GM23248 (cell line): Measurements from ENCODE around the gene PIK3CB. TPM values are rescaled to one million over a fixed set of nuclear protein-coding genes. Genes with fewer than 3 reads are reported as not detected.

Source experiments
- DNase-seq: peaks from one replicate; pipeline ENCODE4 v3.0.0-alpha.2; 2015
- H2AFZ ChIP-seq: fragments of 200-600 bp; sonication (generic); 2 replicates; pipeline ENCODE4 v1.6.1; 2016; ENCODE audit warnings: antibody characterized with exemption
- H3F3A ChIP-seq: fragments of 200-600 bp; sonication (generic); 2 replicates; pipeline ENCODE4 v1.6.1; 2016; ENCODE audit warnings: mild to moderate bottlenecking, antibody characterized with exemption, mixed run types; ENCODE audit not compliant: insufficient read depth
- H3K27ac ChIP-seq: fragments of 200-600 bp; sonication (generic); 2 replicates; pipeline ENCODE4 v1.5.1; 2016; ENCODE audit warnings: mild to moderate bottlenecking
- H3K27me3 ChIP-seq: fragments of 200-600 bp; sonication (generic); replicated peaks from 2 replicates; pipeline ENCODE4 v1.6.1; 2016; ENCODE audit warnings: mild to moderate bottlenecking; ENCODE audit not compliant: insufficient read depth
- H3K36me3 ChIP-seq: fragments of 200-600 bp; sonication (generic); 2 replicates; pipeline ENCODE4 v1.6.1; 2016; ENCODE audit warnings: low read depth, mild to moderate bottlenecking
- H3K4me1 ChIP-seq: fragments of 200-600 bp; sonication (generic); 2 replicates; pipeline ENCODE4 v1.6.1; 2016; ENCODE audit warnings: mild to moderate bottlenecking; ENCODE audit not compliant: insufficient read depth
- H3K4me2 ChIP-seq: fragments of 200-600 bp; sonication (generic); one replicate; pipeline ENCODE4 v1.6.1; 2016; ENCODE audit warnings: mild to moderate bottlenecking; ENCODE audit not compliant: unreplicated experiment
- H3K4me3 ChIP-seq: fragments of 200-600 bp; sonication (generic); 2 replicates; pipeline ENCODE4 v1.5.1; 2016; ENCODE audit warnings: mild to moderate bottlenecking
- H3K79me2 ChIP-seq: fragments of 200-600 bp; sonication (generic); 2 replicates; pipeline ENCODE4 v1.6.1; 2016; ENCODE audit warnings: mild to moderate bottlenecking; ENCODE audit not compliant: insufficient read depth
- H3K9ac ChIP-seq: fragments of 200-600 bp; sonication (generic); 2 replicates; pipeline ENCODE4 v1.6.1; 2016; ENCODE audit warnings: mild to moderate bottlenecking
- H3K9me2 ChIP-seq: fragments of 200-600 bp; sonication (generic); 2 replicates; pipeline ENCODE4 v1.6.1; 2016; ENCODE audit warnings: mixed run types, mild to moderate bottlenecking, moderate library complexity; ENCODE audit not compliant: insufficient read depth
- H3K9me3 ChIP-seq: fragments of 200-600 bp; sonication (generic); one replicate; pipeline ENCODE4 v1.6.1; 2017; ENCODE audit warnings: low read depth
- H4K20me1 ChIP-seq: fragments of 200-600 bp; sonication (generic); 2 replicates; pipeline ENCODE4 v1.6.0; 2016; ENCODE audit not compliant: insufficient read depth
- EZH2 ChIP-seq: fragments of 200-600 bp; sonication (generic); IDR thresholded peaks from 2 replicates; pipeline ENCODE4 v1.6.1; 2018; ENCODE audit warnings: antibody characterized with exemption, mild to moderate bottlenecking; ENCODE audit not compliant: insufficient read depth, poor library complexity, severe bottlenecking
- EZH2phosphoT487 ChIP-seq: fragments of 200-600 bp; sonication (generic); IDR thresholded peaks from 2 replicates; pipeline ENCODE4 v1.6.1; 2018; ENCODE audit warnings: antibody characterized with exemption, moderate library complexity, mild to moderate bottlenecking, low read depth; ENCODE audit not compliant: insufficient read depth
- WGBS, 2 experiments: methylation state at CpG; one replicate each; pipeline ENCODE4 v1.1.6; 2015 to 2017; ENCODE audit warnings: low lambda C conversion rate in 2 of 2, low coverage in 1 of 2; ENCODE audit errors: missing lambda C conversion rate in 2 of 2; 5-methylcytosine and 5-hydroxymethylcytosine counted together
- in situ Hi-C: fragments of 300-500 bp; cut with MboI; formaldehyde crosslinking; loops from 2 replicates; pipeline ENCODE4 v1.15.0; 2020
- polyA plus RNA-seq: library from polyadenylated mRNA; unstranded; fragments of >200 nt; fragmentation: Nextera tagmentation; extraction: Ambion mirVana; gene quantifications from 2 replicates; pipeline ENCODE4 v1.2.1, GENCODE V29; 2016
- total RNA-seq: library from RNA; depleted of rRNA; stranded (reverse); fragments of >200 nt; shearing (Covaris generic); gene quantifications from 2 replicates; pipeline ENCODE4 v1.2.3, GENCODE V29; 2014

The PIK3CB gene
- total and polyA plus RNA-seq, 2 experiments from 2014 or later: 4.8 to 6.4 TPM

GRCh38 chr3:138768946-138769345, 65.8 kb downstream of the PIK3CB start:
- Histone ChIP-seq H4K20me1 (0 out of 2 replicates have a peak, but pooled peaks cover under 1% of the 10 kb centered on the region), H3K9me3 (no peaks in the 10 kb centered on the region), H3K27me3 (no peaks in the 10 kb centered on the region), H3K4me3 (no peak overlapping the region), H3K9ac (no peak overlapping the region), H3K36me3 (no peaks in the 10 kb centered on the region), H3K27ac (no peak overlapping the region), H3F3A (peaks cover 15% of the 10 kb centered on the region), H3K4me2 (no peak overlapping the region), H3K79me2 (no peaks in the 10 kb centered on the region), H3K4me1 (peaks cover 13% of the 10 kb centered on the region), H3K9me2 (no peaks in the 10 kb centered on the region), H2AFZ (no peak overlapping the region)
- DNase-seq: no peak
- TF ChIP-seq EZH2phosphoT487 (no peak), EZH2 (no peak)
- 90 to 93% methylated on average over 5 of the region's 5 CpGs for WGBS, 2 experiments
- in situ Hi-C loops: no loop called here

GRCh38 chr3:138768125-138768524, 66.6 kb downstream of the PIK3CB start:
- Histone ChIP-seq H3F3A (peaks cover 10% of the 10 kb centered on the region), H2AFZ (no peak overlapping the region), H3K4me3 (no peak overlapping the region), H3K9me3 (no peaks in the 10 kb centered on the region), H4K20me1 (no peaks in the 10 kb centered on the region), H3K79me2 (no peaks in the 10 kb centered on the region), H3K9me2 (no peaks in the 10 kb centered on the region), H3K36me3 (no peaks in the 10 kb centered on the region), H3K4me1 (peaks cover 10% of the 10 kb centered on the region; the same call in 1 of the 2 replicates), H3K27ac (no peak overlapping the region), H3K27me3 (no peaks in the 10 kb centered on the region), H3K4me2 (no peak overlapping the region), H3K9ac (no peak overlapping the region)
- no peak for DNase-seq
- in situ Hi-C loops: no loop called here
- TF ChIP-seq EZH2phosphoT487 (no peak), EZH2 (no peak)
- WGBS, 2 experiments: 50 to 62% methylated on average over 1 of the region's 1 CpG

- DNase-seq: no peak
- Histone ChIP-seq H3K36me3 (no peaks in the 10 kb centered on the region), H3K27ac (no peak overlapping the region), H2AFZ (no peak overlapping the region), H3K9me2 (no peaks in the 10 kb centered on the region), H3K9ac (no peak overlapping the region), H3K4me1 (peaks cover 10% of the 10 kb centered on the region; the same call in 1 of the 2 replicates), H3K27me3 (no peaks in the 10 kb centered on the region), H4K20me1 (no peaks in the 10 kb centered on the region), H3K9me3 (no peaks in the 10 kb centered on the region), H3F3A (peaks cover 10% of the 10 kb centered on the region), H3K4me2 (no peak overlapping the region), H3K79me2 (no peaks in the 10 kb centered on the region), H3K4me3 (no peak overlapping the region)
- in situ Hi-C loops: no loop called here
- 94% methylated on average over 10 to 11 of the region's 11 CpGs for WGBS, 2 experiments
- no peak for TF ChIP-seq EZH2phosphoT487
- TF ChIP-seq EZH2: no peak
Measured at GRCh38 chr3:138767498-138768104, 67.1 kb downstream of the PIK3CB start.

GRCh38 chr3:138761002-138761401, 73.7 kb downstream of the PIK3CB start:
- H3K4me1 ChIP-seq: peaks cover 10% of the 10 kb centered on the region; the same call in 1 of the 2 replicates
- TF ChIP-seq EZH2phosphoT487 (no peak), EZH2 (no peak)
- peaks cover 10% of the 10 kb centered on the region for H3F3A ChIP-seq
- H3K27me3 ChIP-seq: no peaks in the 10 kb centered on the region
- 97 to 98% methylated on average over 2 of the region's 2 CpGs for WGBS, 2 experiments
- H3K79me2 ChIP-seq: no peaks in the 10 kb centered on the region
- no peaks in the 10 kb centered on the region for H4K20me1 ChIP-seq
- no peak overlapping the region for H3K27ac ChIP-seq
- no peaks in the 10 kb centered on the region for H3K9me2 ChIP-seq
- no peak overlapping the region for H3K9ac ChIP-seq
- in situ Hi-C loops: no loop called here
- no peak overlapping the region for H3K4me3 ChIP-seq
- H3K36me3 ChIP-seq: no peaks in the 10 kb centered on the region
- no peak overlapping the region for H2AFZ ChIP-seq
- no peak for DNase-seq
- no peak overlapping the region for H3K4me2 ChIP-seq
- no peaks in the 10 kb centered on the region for H3K9me3 ChIP-seq

- H4K20me1 ChIP-seq: no peaks in the 10 kb centered on the region
- WGBS, 2 experiments: 94 to 96% methylated on average over 2 of the region's 2 CpGs
Measured at GRCh38 chr3:138748190-138748589, 86.5 kb downstream of the PIK3CB start.

More at GRCh38 chr3:138748190-138748589, 86.5 kb downstream of the PIK3CB start:
- Histone ChIP-seq H3K36me3 (no peaks in the 10 kb centered on the region), H3K27me3 (no peaks in the 10 kb centered on the region), H3K9me2 (no peaks in the 10 kb centered on the region), H3K4me2 (no peak overlapping the region), H3K9me3 (no peaks in the 10 kb centered on the region), H3K79me2 (no peaks in the 10 kb centered on the region), H3K4me1 (no peaks in the 10 kb centered on the region; the same call in 1 of the 2 replicates), H2AFZ (no peak overlapping the region), H3K4me3 (no peak overlapping the region), H3K27ac (no peak overlapping the region), H3K9ac (no peak overlapping the region), H3F3A (no peaks in the 10 kb centered on the region)
- in situ Hi-C loops: no loop called here
- TF ChIP-seq EZH2phosphoT487 (no peak), EZH2 (no peak)
- DNase-seq: no peak
